Measurements from ENCODE around the gene STAT5A.

DNA sequence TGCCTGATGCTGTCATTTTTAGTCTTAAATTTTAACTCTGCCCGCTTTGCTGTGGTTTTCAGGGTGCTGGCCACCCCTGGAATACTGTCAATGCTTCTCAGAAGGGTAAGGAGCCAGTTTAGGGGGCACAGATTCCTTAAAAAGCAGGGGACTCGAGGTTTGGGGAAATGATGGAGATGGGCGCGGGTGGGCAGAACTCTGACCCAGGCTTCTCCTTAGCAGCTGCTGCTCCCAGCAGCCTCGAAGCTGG lies 23.7 kb downstream of the STAT5A start:
- TF ChIP-seq CTCF (IDR thresholded peaks at IDR 0.05; ENCODE audit: insufficient read depth, low read depth, low read length): no peak
- TF ChIP-seq EZH2 (IDR thresholded peaks at IDR 0.05; ENCODE audit: insufficient read depth, low read length): no peak

Data from astrocyte (in vitro differentiated cells and primary cell).